GM10847 (cell line): Measurements from ENCODE around the gene UQCC5.

Experiments
- POLR2A ChIP-seq: IDR thresholded peaks from 2 replicates; pipeline ENCODE4 v1.6.1; 2011; ENCODE audit not compliant: insufficient read length; ENCODE audit errors: extremely low read depth

UQCC5 gene

DNA sequence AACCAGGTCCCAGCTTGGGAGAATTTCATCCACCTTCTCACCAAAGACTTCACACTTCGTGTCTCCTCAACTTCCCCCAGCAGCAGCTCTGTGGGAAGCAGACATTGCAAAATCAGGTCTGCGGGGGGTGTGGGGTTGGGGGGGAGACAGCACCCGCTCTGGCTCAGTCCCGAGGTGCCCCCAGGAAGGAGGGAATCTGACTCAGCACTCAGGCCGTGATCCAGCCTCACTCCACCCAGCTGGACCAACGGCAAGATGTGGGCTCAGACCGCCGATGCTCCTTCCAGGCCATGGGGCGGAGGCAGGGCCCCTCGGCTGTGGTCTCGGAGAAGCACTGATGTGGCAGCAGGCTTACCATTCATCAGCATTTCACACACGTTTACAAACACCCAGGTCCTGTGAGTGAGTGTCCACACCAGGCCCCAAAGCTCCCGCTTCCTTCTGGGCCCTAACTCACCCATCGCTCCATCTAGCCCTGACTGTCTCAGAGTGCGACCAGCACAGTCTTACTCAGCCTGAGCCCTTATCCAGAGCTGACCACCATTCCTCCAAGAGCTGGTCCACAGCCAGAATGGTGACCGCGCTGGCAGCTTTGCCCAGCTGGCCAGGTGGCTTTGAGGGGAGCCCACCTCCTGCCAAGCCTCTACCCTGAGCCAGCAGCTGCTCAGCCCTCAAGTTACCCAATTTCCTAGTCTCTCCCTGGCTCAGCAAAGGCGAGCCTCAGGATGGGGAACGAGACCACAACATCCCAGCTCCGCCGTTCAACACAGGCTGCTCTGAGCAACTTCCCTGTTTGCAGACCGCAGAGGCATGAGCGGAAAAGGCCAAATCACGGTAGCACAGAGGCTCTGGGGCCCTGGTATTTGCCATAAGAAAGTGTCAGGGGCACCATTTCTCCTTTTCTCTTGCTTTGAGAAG lies 38.0 kb upstream of the UQCC5 start:
- no peak for TF ChIP-seq POLR2A

DNA sequence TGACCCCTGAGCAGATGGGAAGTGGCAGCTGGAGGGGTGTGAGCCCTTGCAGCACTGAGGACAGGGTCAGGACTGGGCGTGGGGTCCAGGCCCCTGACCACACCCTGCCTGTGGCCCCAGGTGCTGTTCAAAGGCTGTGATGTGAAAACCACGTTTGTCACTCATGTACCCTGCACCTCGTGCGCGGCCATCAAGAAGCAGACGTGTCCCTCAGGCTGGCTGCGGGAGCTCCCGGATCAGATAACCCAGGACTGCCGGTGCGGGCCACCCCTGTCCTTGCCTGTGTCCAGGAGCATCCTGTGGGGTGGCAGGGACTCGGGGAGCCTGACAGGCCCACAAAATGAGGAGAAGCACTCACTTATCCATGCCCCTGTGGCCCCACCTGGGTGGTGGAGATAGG lies 35.4 kb upstream of the UQCC5 start:
- TF ChIP-seq POLR2A, result no peak

DNA sequence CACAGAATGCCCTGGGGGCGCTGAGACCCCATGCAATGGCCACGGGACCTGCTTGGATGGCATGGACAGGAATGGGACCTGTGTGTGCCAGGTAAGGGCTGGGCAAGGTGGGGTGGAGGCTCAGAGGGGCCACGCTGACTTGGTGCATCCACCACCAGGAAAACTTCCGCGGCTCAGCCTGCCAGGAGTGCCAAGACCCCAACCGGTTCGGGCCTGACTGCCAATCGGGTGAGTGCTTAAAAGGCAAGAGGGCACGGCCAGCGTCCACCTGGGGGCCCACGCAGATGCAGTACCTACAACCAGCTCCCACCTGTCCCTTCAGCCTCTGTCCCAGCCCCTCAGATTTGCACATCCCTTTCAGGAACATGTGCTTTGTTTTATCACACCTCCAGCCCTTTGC lies 34.4 kb upstream of the UQCC5 start:
- no peak for TF ChIP-seq POLR2A

DNA sequence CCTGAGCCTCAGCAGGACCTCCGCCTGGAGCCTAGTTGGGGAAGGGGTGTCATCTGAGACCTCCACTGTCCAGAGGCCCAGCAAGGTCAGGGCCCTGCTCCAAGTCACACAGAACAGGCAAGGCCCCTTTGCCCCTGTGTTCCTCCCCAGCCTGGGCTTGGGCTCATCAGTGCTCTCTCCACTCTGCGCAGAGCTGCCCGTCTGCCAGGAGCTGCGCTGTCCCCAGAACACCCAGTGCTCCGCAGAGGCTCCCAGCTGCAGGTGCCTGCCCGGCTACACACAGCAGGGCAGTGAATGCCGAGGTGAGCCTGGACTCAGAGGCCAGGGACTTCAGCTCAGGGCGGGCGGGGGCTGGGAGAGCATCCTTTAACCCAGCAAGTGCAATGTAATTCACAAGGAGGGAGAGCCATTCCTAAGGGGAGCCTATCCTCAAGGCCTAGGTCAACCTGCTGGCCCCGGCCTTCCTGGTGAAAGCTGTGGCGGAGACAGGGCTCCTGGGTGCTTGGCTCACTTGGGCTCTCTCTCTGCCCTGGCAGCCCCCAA lies 33.5 kb upstream of the UQCC5 start:
- no peak for TF ChIP-seq POLR2A

DNA sequence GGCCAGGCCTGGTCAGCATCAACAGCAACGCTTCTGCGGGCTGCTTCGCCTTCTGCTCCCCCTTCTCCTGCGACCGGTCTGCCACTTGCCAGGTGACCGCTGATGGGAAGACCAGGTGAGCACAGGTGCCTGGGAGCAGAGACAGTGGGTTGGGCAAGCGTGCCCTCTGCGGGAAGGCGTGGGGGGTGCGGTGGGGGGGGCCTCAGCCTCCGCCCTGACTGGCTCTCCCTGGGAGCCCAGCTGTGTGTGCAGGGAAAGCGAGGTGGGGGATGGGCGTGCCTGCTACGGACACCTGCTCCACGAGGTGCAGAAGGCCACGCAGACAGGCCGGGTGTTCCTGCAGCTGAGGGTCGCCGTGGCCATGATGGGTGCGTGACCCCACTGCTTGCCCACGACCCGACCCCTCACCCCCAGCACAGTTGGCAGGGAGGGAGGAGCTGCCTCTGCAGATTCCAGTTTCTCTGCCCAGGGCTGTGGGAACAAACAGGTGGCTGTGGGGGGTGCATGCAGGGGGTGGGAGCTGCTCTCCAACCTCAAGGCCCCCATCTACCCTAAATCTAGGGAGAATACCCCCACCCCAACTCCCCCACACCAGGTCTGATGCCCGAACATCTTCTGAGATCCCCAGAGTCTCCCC lies 32.5 kb upstream of the UQCC5 start:
- no peak for TF ChIP-seq POLR2A

DNA sequence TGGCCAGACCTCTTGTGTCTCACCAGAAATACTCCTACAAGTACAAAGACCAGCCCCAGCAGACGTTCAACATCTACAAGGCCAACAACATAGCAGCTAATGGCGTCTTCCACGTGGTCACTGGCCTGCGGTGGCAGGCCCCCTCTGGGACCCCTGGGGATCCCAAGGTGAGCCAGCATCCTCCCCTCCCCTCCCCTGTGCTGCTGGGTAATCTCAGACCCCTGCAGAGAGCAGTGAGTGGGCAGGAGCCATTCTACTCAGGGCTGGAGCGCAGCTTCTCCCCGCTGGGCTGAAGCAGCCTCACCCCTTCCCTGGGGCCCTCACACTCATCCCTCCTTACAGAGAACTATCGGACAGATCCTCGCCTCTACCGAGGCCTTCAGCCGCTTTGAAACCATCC lies 31.4 kb upstream of the UQCC5 start:
- no peak for TF ChIP-seq POLR2A

DNA sequence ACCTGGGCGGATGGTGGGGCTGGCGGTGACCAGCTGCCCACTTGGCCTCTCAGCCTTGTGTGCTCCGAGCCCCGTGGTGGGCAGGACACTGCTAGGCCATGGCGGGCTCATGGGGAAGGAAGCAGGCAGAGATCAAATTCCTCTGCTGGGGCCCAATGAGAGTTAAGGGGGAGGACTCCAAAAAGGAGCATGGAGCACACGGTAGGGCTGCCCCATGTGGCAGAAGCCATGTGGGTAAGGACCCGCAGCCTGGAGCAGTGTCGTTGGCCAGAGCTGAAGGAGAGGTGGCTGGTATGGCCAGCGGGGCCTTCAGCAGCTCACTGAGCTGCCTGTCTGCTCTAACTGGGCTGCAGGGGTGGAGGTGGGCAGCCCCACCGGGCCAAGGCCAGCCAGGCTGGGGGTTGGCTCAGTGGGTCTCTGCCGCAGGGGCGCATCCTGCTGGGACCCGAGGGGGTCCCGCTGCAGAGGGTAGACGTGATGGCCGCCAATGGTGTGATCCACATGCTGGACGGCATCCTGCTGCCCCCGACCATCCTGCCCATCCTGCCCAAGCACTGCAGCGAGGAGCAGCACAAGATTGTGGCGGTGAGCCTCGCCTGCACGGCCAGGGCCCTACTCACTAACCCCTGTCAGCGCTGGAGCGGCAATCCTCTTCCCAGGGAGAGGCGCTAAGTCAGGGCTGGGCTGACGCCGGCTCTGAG lies 30.0 kb upstream of the UQCC5 start:
- TF ChIP-seq POLR2A, result no peak

DNA sequence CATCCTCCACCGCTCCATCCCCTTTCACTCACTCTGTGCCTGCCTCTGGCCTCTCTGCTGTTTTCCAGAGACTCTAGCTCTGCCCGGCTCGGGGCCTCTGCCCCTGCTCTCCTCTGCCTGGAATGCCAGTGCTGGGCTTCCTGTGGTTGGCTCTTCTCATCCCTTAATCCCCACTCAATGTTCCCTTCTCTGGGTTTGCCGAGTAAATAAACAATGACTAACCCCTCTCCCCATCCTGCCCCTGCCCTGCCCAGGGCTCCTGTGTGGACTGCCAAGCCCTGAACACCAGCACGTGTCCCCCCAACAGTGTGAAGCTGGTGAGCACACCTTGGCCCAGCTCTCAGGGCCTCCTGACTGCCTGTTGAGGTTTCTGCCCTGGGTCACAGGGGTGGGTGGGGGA lies 29.0 kb upstream of the UQCC5 start:
- no peak for TF ChIP-seq POLR2A

DNA sequence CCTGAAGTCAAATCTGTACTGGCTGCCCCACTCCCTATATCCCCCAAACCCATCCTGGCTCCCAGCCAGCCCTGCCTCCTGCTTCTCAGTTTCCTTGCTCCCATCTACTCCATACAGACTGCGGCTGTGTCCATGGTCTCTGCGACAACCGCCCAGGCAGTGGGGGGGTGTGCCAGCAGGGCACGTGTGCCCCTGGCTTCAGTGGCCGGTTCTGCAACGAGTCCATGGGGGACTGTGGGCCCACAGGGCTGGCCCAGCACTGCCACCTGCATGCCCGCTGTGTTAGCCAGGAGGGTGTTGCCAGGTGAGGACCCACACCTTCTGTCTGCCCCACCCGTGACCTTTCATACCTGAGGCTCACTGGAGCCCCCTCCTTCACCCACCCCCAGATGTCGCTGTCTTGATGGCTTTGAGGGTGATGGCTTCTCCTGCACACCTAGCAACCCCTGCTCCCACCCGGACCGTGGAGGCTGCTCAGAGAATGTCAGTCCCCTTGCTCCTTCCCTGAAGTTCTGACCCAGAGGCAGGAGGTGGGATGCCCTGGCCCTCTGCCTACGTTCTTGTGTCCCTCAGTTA lies 26.6 kb upstream of the UQCC5 start:
- no peak for TF ChIP-seq POLR2A

DNA sequence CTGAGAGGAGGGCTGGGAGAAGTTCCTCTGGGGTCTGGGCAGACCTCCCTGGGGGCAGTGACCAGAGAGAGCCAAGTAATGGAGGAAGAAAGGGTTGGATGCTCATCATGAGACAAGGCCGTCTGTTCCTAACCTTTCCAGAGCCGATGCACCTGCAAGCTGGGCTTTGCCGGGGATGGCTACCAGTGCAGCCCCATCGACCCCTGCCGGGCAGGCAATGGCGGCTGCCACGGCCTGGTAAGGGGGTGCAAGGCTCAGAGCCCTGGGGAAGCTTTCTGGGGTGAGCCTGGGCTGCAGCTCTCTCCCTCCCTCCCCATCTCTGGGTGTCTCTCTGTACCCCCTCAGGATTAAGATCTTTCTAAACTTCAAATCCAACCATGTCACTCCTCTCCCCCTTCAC lies 24.9 kb upstream of the UQCC5 start:
- TF ChIP-seq POLR2A, result no peak

DNA sequence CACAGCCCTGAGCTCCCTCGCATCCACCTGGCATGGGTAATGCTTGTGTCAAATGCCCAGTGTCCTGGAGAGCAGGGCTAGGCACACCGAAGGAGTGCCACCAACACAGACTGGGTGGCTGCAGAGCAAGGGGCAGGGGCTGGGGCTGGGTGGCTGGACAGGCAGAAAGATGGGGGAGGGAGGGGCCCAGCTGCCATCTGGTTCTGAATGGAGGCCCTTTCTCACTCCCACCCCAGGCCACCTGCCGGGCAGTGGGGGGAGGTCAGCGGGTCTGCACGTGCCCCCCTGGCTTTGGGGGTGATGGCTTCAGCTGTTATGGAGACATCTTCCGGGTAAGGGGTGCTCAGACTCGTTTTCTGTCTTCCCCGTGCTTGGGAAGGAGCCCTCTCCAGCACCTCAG lies 24.3 kb upstream of the UQCC5 start:
- no peak for TF ChIP-seq POLR2A

DNA sequence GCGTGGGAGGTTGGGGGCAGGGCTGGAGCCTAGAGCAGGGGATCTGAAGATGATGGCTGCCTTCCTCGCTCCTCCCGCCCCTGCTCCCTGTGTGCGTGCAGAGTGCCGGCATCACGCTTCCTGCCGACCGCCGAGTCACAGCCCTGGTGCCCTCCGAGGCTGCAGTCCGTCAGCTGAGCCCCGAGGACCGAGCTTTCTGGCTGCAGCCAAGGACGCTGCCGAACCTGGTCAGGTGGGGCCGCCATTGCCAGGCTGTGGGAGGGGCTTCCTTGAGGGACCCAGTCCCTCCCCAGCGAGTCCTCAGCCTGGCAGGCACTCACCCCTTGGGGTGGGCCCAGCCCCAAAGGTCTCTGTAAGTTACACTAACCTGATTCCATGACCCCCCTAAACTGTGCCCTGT lies 23.7 kb upstream of the UQCC5 start:
- no peak for TF ChIP-seq POLR2A

DNA sequence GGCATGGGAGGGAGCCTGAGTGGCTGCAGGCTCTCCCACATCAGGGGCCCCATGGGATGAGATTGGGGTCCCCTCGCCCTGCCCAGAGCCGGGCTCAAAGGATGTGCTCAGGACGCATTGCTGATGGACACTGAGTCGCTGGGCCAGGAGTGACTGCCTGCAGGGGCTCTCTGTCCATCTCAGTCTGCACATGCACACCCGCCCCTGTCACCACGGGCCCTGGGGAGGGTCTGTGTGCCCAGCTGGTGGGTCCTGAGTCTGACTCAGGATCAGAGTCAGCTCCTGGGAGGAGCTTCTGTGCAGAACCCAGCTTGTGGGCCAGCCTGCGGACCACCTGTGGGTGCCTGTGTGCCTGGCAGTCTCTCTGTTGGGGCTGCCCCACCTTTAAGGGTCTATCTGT lies 23.1 kb upstream of the UQCC5 start:
- no peak for TF ChIP-seq POLR2A

DNA sequence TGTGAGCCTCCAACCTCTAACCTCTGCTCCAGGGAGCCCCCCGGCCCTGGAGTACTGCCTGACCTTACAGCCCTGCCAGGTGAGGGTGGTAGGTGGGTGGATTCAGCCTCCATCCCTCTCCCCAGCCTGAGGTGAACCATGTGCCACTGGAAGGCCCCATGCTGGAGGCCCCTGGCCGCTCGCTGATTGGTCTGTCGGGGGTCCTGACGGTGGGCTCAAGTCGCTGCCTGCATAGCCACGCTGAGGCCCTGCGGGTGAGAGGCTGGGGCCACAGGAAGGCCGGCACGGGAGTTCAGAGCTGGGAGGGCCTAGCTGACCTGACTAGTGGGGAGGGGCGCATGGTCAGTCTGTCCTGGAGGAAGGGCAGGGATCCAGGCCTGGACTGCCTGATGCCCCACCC lies 21.8 kb upstream of the UQCC5 start:
- no peak for TF ChIP-seq POLR2A

DNA sequence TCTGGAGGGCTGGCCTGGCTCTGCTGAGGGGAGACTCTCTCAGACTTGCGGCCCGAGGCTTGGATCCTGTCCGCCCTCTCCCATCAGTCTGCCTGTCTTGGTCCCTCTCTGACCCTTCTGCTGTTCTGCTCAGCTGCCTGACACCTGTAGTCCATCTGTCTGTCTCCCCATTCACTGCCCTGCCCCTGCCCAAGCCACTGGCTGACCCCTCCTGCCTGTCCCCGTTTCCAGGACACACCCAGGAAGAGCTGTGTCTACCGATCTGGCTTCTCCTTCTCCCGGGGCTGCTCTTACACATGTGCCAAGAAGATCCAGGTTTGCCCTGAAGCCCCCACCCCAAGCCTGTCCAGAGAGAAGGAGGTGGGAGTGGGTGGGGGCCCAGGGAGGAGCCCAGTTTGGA lies 21.2 kb upstream of the UQCC5 start:
- TF ChIP-seq POLR2A, result no peak
